ENCODE measurements around the gene ARHGAP36. TPM values are rescaled to one million over a fixed set of nuclear protein-coding genes. Genes with fewer than 3 reads are reported as not detected.

Gene ARHGAP36
- total and polyA plus RNA-seq, 2 of the 8 experiments (the other 6 are each of a cell fraction or from before 2014, with no cell fraction given) = 0.32 to 0.38 TPM

GRCh38 chrX:131067846-131068745 lies 9.9 kb downstream of the ARHGAP36 start:
- H4K20me1 ChIP-seq (replicated peaks in 1 of 2; ENCODE audit: control insufficient read depth in 1 of 2, insufficient read depth in 2 of 2, low read length in 2 of 2) = no peaks in the 10 kb centered on the region
- WGBS, 2 experiments (ENCODE audit: extremely low coverage in 1 of 2, insufficient coverage in 1 of 2, insufficient read length in 1 of 2, insufficient replicate concordance in 2 of 2, low coverage in 1 of 2, low lambda C conversion rate in 2 of 2, missing lambda C conversion rate in 1 of 2) = 5% methylated on average over 14 of the region's 41 CpGs; no CpG with 5 or more reads in 1 of the 2 experiments
- no peak overlapping the region for H3K4ac ChIP-seq (replicated peaks; ENCODE audit: insufficient read length, low read depth, low read length)
- peak overlapping the region; percentile 97 to 100 for H3K4me2 ChIP-seq (ENCODE audit: insufficient read depth in 1 of 2, low read depth in 2 of 2, low read length in 2 of 2)
- H3K36me3 ChIP-seq (ENCODE audit: control insufficient read depth in 2 of 4, insufficient read depth in 4 of 4, low read length in 3 of 4) = no peaks in the 10 kb centered on the region
- POLR2A ChIA-PET (ENCODE audit: partially characterized antibody) = interaction anchor here (1.2 kb wide), 1 partner anchor 10 kb away, joined by 3 read pairs; the partner anchor contains the start of gene ARHGAP36
- no peak overlapping the region for H4K91ac ChIP-seq (replicated peaks; ENCODE audit: insufficient read length, low read length)
- H3K27ac ChIP-seq (ENCODE audit: low read depth, low read length) = no peak overlapping the region
- DNase-seq (ENCODE audit: low read depth in 1 of 2, low spot score in 2 of 2) = peak in 1 of 2 experiments; percentile 55
- H2BK15ac ChIP-seq (ENCODE audit: low read length) = peak overlapping the region; percentile 46; the same call in 1 of the 2 replicates
- no peak overlapping the region for H2BK120ac ChIP-seq (replicated peaks; ENCODE audit: low read depth, low read length)
- H4K8ac ChIP-seq (ENCODE audit: extremely low read depth, insufficient read depth, low read length) = no peak overlapping the region
- 0 out of 2 replicates have a peak overlapping the region, but pooled peaks have one; percentile 80 for H2BK12ac ChIP-seq (ENCODE audit: low read depth, low read length)
- FAIRE-seq = no peak
- no peaks in the 10 kb centered on the region for H3K79me1 ChIP-seq (ENCODE audit: low read depth, low read length)
- peaks cover 2 to 5% (median 3%) of the 10 kb centered on the region in 4 experiments; a peak in 6 of 7 replicates for H3K4me1 ChIP-seq (replicated peaks in 1 of 4; ENCODE audit: control insufficient read depth in 3 of 4, insufficient read depth in 4 of 4, low read length in 3 of 4)
- H3K4me3 ChIP-seq (ENCODE audit: extremely low read depth in 1 of 4, insufficient read depth in 2 of 4, low read depth in 3 of 4, low read length in 4 of 4) = peak overlapping the region; percentile 51 to 75 (median 52)
- no peak overlapping the region for H2AK5ac ChIP-seq (ENCODE audit: low read depth, low read length)
- CTCF ChIA-PET (ENCODE audit: partially characterized antibody) = interaction anchor here (0.6 to 2.0 kb wide), 18 partner anchors 8 to 614 kb away, joined by 3 to 11 read pairs (median 4); partner anchors contain the start of genes ARHGAP36 and IGSF1
- peaks cover 8 to 48% (median 36%) of the 10 kb centered on the region in 4 experiments for H3K27me3 ChIP-seq (replicated peaks in 1 of 4; ENCODE audit: control insufficient read depth in 3 of 4, extremely low read depth in 1 of 4, insufficient read depth in 3 of 4, low read length in 3 of 4)
- no peaks in the 10 kb centered on the region for H3K79me2 ChIP-seq (ENCODE audit: control insufficient read depth in 1 of 2, insufficient read depth in 2 of 2, low read length in 2 of 2)
- TF ChIP-seq KDM4A (IDR thresholded peaks at IDR 0.05; ENCODE audit: low read depth, low read length, severe bottlenecking) (peak; percentile 30), JUND (IDR thresholded peaks at IDR 0.05; ENCODE audit: low read length) (no peak)
- peak overlapping the region in 1 of 4 experiments; percentile 18; a peak in 1 of 7 replicates for H3K9ac ChIP-seq (replicated peaks in 1 of 4; ENCODE audit: extremely low read depth in 1 of 4, low read depth in 3 of 4, low read length in 3 of 4)
- H2BK5ac ChIP-seq (ENCODE audit: low read depth, low read length) = no peak overlapping the region
- no peak overlapping the region for H3K14ac ChIP-seq (ENCODE audit: insufficient read length)
- peaks cover 13% of the 10 kb centered on the region for H3K23me2 ChIP-seq (ENCODE audit: low read depth, low read length)
- H3K18ac ChIP-seq (ENCODE audit: extremely low read depth, low read length) = peak overlapping the region; percentile 83
- H2AFZ ChIP-seq (ENCODE audit: low read length) = peak overlapping the region; percentile 59; the same call in 1 of the 2 replicates
- H2BK20ac ChIP-seq (ENCODE audit: low read length) = peak overlapping the region; percentile 61; the same call in 1 of the 2 replicates
- no peaks in the 10 kb centered on the region for H3K9me3 ChIP-seq (ENCODE audit: insufficient read depth in 2 of 2, low read depth in 1 of 2, low read length in 1 of 2)
- H3K56ac ChIP-seq (replicated peaks; ENCODE audit: insufficient read length, low read depth, low read length) = no peak overlapping the region
- no peak overlapping the region for H3K23ac ChIP-seq (ENCODE audit: insufficient read length)
- no peak overlapping the region for H4K5ac ChIP-seq (ENCODE audit: insufficient read length, low read depth, low read length)
